ENCODE data around the gene MOV10. TPM values are rescaled to one million over a fixed set of nuclear protein-coding genes. Genes with fewer than 3 reads are reported as not detected.

MOV10 gene
- total RNA-seq, result 46.7 and 57.0 TPM in 2 replicates

- Histone ChIP-seq H3K4me3 (ENCODE audit: low read depth, low read length) (peak within 1 kb of the TSS; percentile 89), H3K27me3 (ENCODE audit: control insufficient read depth, insufficient read depth, low read length) (no peaks in the 10 kb centered on the region), H3K36me3 (ENCODE audit: control insufficient read depth, insufficient read depth, low read length) (no peaks in the 10 kb centered on the region)
- peak; percentile 23 for DNase-seq (ENCODE audit: low read depth)
- TF ChIP-seq, protein P1, sequence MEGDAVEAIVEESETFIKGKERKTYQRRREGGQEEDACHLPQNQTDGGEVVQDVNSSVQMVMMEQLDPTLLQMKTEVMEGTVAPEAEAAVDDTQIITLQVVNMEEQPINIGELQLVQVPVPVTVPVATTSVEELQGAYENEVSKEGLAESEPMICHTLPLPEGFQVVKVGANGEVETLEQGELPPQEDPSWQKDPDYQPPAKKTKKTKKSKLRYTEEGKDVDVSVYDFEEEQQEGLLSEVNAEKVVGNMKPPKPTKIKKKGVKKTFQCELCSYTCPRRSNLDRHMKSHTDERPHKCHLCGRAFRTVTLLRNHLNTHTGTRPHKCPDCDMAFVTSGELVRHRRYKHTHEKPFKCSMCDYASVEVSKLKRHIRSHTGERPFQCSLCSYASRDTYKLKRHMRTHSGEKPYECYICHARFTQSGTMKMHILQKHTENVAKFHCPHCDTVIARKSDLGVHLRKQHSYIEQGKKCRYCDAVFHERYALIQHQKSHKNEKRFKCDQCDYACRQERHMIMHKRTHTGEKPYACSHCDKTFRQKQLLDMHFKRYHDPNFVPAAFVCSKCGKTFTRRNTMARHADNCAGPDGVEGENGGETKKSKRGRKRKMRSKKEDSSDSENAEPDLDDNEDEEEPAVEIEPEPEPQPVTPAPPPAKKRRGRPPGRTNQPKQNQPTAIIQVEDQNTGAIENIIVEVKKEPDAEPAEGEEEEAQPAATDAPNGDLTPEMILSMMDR (IDR thresholded peaks at IDR 0.05; ENCODE audit: insufficient read depth, low read length, poor library complexity, severe bottlenecking), result no peak
Measured at GRCh38 chr1:112674440-112674985, at the start of gene MOV10. Gene MOV10, plus strand, starts transcription at chr1:112674659. Its CDS starts 254 bp downstream, at chr1:112674913.

- H3K27me3 ChIP-seq (ENCODE audit: control insufficient read depth, insufficient read depth, low read length), result no peaks in the 10 kb centered on the region
- TF ChIP-seq, protein P1 (IDR thresholded peaks at IDR 0.05; ENCODE audit: insufficient read depth, low read length, poor library complexity, severe bottlenecking), result no peak
- H3K36me3 ChIP-seq (ENCODE audit: control insufficient read depth, insufficient read depth, low read length), result peaks cover 1% of the 10 kb centered on the region
- H3K4me3 ChIP-seq (ENCODE audit: low read depth, low read length), result no peak overlapping the region
- no peak for DNase-seq (ENCODE audit: low read depth)
Measured at GRCh38 chr1:112625696-112626095, 48.8 kb upstream of the MOV10 start.

DNA sequence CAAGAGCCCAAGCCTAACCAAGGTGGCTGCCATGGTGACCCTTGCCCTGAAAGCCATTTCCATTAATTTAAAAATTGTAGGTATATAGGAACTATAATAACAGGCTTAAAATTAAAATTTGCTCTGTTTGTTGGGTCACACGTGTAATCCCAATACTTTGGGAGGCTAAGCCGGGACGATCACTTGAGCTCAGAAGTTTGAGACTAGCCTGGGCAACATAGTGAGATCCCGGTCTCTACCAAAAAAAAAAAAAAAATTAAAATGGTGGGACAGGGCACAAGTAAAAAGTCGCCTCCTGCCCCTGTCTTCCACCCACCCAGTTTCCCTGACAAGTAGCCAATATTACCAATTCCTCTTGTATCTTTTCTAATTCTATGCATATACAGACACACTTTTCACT is 48.3 kb upstream of the MOV10 start:
- TF ChIP-seq, protein P1 (IDR thresholded peaks at IDR 0.05; ENCODE audit: insufficient read depth, low read length, poor library complexity, severe bottlenecking), result no peak
- peaks cover 1% of the 10 kb centered on the region for H3K36me3 ChIP-seq (ENCODE audit: control insufficient read depth, insufficient read depth, low read length)
- DNase-seq (ENCODE audit: low read depth), result no peak
- no peak overlapping the region for H3K4me3 ChIP-seq (ENCODE audit: low read depth, low read length)
- no peaks in the 10 kb centered on the region for H3K27me3 ChIP-seq (ENCODE audit: control insufficient read depth, insufficient read depth, low read length)

DNA sequence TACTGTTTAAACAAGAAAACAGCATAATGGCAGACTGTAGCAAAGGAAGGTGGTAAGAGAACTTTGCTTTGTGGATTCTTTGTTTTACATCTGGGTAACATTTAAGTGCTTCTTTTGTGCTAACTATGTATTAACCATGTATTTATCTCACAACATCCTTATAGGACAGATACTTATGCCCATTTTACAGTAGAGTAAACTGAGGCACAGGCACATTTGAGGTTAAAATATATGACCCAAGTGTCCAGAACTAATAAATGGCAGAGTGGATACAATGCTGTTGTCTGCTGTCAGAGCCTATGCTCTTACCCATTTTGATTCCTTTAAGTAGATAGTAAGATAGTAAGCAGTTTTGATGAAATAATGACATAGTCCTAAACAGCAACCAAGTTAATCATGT is 47.6 kb upstream of the MOV10 start:
- TF ChIP-seq, protein P1 (IDR thresholded peaks at IDR 0.05; ENCODE audit: insufficient read depth, low read length, poor library complexity, severe bottlenecking), result no peak
- Histone ChIP-seq H3K4me3 (ENCODE audit: low read depth, low read length) (no peak overlapping the region), H3K36me3 (ENCODE audit: control insufficient read depth, insufficient read depth, low read length) (peaks cover 1% of the 10 kb centered on the region), H3K27me3 (ENCODE audit: control insufficient read depth, insufficient read depth, low read length) (no peaks in the 10 kb centered on the region)
- DNase-seq (ENCODE audit: low read depth), result no peak

GRCh38 chr1:112628516-112628915 is 45.9 kb upstream of the MOV10 start:
- TF ChIP-seq, protein P1 (IDR thresholded peaks at IDR 0.05; ENCODE audit: insufficient read depth, low read length, poor library complexity, severe bottlenecking), result no peak
- no peaks in the 10 kb centered on the region for H3K27me3 ChIP-seq (ENCODE audit: control insufficient read depth, insufficient read depth, low read length)
- H3K4me3 ChIP-seq (ENCODE audit: low read depth, low read length), result no peak overlapping the region
- H3K36me3 ChIP-seq (ENCODE audit: control insufficient read depth, insufficient read depth, low read length), result peaks cover 1% of the 10 kb centered on the region
- DNase-seq (ENCODE audit: low read depth), result no peak

- H3K27me3 ChIP-seq (ENCODE audit: control insufficient read depth, insufficient read depth, low read length), result no peaks in the 10 kb centered on the region
- H3K36me3 ChIP-seq (ENCODE audit: control insufficient read depth, insufficient read depth, low read length), result peaks cover 1% of the 10 kb centered on the region
- TF ChIP-seq, protein P1 (IDR thresholded peaks at IDR 0.05; ENCODE audit: insufficient read depth, low read length, poor library complexity, severe bottlenecking), result no peak
- no peak overlapping the region for H3K4me3 ChIP-seq (ENCODE audit: low read depth, low read length)
- DNase-seq (ENCODE audit: low read depth), result no peak
Measured at GRCh38 chr1:112629256-112629655, 45.2 kb upstream of the MOV10 start.

All from kidney epithelial cell (primary cell).